Nephron (organoid): ENCODE measurements around the gene LPAR3.

ENCODE experiments used
- H3K27ac Mint-ChIP-seq, 3 experiments: 2 replicates each; pipeline ENCODE4 v1.8.0; 2020; ENCODE audit warnings: mixed read lengths in 3 of 3, mild to moderate bottlenecking in 2 of 3, moderate library complexity in 1 of 3
- H3K27me3 Mint-ChIP-seq: 2 replicates; pipeline ENCODE4 v1.8.0; 2021; ENCODE audit warnings: low read depth, mild to moderate bottlenecking, moderate library complexity, mixed read lengths
- H3K36me3 Mint-ChIP-seq: 2 replicates; pipeline ENCODE4 v1.8.0; 2020; ENCODE audit warnings: low read depth, mixed read lengths
- H3K4me1 Mint-ChIP-seq: 2 replicates; pipeline ENCODE4 v1.8.0; 2020; ENCODE audit warnings: mixed read lengths
- H3K4me3 Mint-ChIP-seq, 3 experiments: 2 replicates each; pipeline ENCODE4 v1.8.0; 2020; ENCODE audit warnings: mild to moderate bottlenecking in 3 of 3, mixed read lengths in 3 of 3, moderate library complexity in 2 of 3
- H3K9me3 Mint-ChIP-seq: 2 replicates; pipeline ENCODE4 v1.8.0; 2020; ENCODE audit warnings: mixed read lengths
- CTCF ChIP-seq, 3 experiments: fragments of 200-600 bp; sonication (generic); IDR thresholded peaks; one replicate each; pipeline ENCODE4 v1.5.0; 2021; ENCODE audit warnings: antibody characterized with exemption in 3 of 3; ENCODE audit not compliant: unreplicated experiment in 3 of 3

Gene LPAR3

GRCh38 chr1:84892705-84893618 lies at the start of gene LPAR3:
TSS of gene LPAR3 (minus strand) at chr1:84893206. CDS start at chr1:84866120, 27,086 bp downstream.
- no peak for TF ChIP-seq CTCF (IDR thresholded peaks at IDR 0.05; ENCODE audit: unreplicated experiment in 3 of 3)
- no peak within 1 kb of the TSS for H3K27ac Mint-ChIP-seq
- peak within 1 kb of the TSS; percentile 80 to 84 (median 83) for H3K4me3 Mint-ChIP-seq
- no peaks in the 10 kb centered on the region for H3K9me3 Mint-ChIP-seq
- no peaks in the 10 kb centered on the region for H3K36me3 Mint-ChIP-seq
- H3K4me1 Mint-ChIP-seq = peaks cover 12% of the 10 kb centered on the region
- H3K27me3 Mint-ChIP-seq = peaks cover 70% of the 10 kb centered on the region

- H3K4me1 Mint-ChIP-seq = peaks cover 6% of the 10 kb centered on the region
- H3K4me3 Mint-ChIP-seq = no peak overlapping the region
- H3K36me3 Mint-ChIP-seq = no peaks in the 10 kb centered on the region
- H3K27me3 Mint-ChIP-seq = peaks cover 7% of the 10 kb centered on the region
- no peak for TF ChIP-seq CTCF (IDR thresholded peaks at IDR 0.05; ENCODE audit: unreplicated experiment in 3 of 3)
- no peak overlapping the region for H3K27ac Mint-ChIP-seq
- no peaks in the 10 kb centered on the region for H3K9me3 Mint-ChIP-seq
Measured at GRCh38 chr1:84941843-84942242, 48.8 kb upstream of the LPAR3 start.

GRCh38 chr1:84940481-84940880 lies 47.5 kb upstream of the LPAR3 start:
- Mint-ChIP-seq H3K36me3 (no peaks in the 10 kb centered on the region), H3K4me3 (no peak overlapping the region), H3K27ac (no peak overlapping the region), H3K27me3 (peaks cover 7% of the 10 kb centered on the region), H3K9me3 (no peaks in the 10 kb centered on the region), H3K4me1 (peaks cover 6% of the 10 kb centered on the region)
- no peak for TF ChIP-seq CTCF (IDR thresholded peaks at IDR 0.05; ENCODE audit: unreplicated experiment in 3 of 3)

GRCh38 chr1:84939761-84940160 lies 46.8 kb upstream of the LPAR3 start:
- no peaks in the 10 kb centered on the region for H3K36me3 Mint-ChIP-seq
- no peak overlapping the region for H3K27ac Mint-ChIP-seq
- H3K4me3 Mint-ChIP-seq = no peak overlapping the region
- peaks cover under 1% of the 10 kb centered on the region for H3K4me1 Mint-ChIP-seq
- peaks cover 7% of the 10 kb centered on the region for H3K27me3 Mint-ChIP-seq
- TF ChIP-seq CTCF (IDR thresholded peaks at IDR 0.05; ENCODE audit: unreplicated experiment in 3 of 3) = no peak
- no peaks in the 10 kb centered on the region for H3K9me3 Mint-ChIP-seq

GRCh38 chr1:84939151-84939550 lies 46.1 kb upstream of the LPAR3 start:
- Mint-ChIP-seq H3K36me3 (no peaks in the 10 kb centered on the region), H3K4me3 (no peak overlapping the region), H3K27ac (no peak overlapping the region), H3K27me3 (peaks cover 7% of the 10 kb centered on the region), H3K4me1 (no peaks in the 10 kb centered on the region), H3K9me3 (no peaks in the 10 kb centered on the region)
- TF ChIP-seq CTCF (IDR thresholded peaks at IDR 0.05; ENCODE audit: unreplicated experiment in 3 of 3) = no peak
